ENCODE data around the gene SIT1.

SIT1 gene, protein sequence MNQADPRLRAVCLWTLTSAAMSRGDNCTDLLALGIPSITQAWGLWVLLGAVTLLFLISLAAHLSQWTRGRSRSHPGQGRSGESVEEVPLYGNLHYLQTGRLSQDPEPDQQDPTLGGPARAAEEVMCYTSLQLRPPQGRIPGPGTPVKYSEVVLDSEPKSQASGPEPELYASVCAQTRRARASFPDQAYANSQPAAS

DNA sequence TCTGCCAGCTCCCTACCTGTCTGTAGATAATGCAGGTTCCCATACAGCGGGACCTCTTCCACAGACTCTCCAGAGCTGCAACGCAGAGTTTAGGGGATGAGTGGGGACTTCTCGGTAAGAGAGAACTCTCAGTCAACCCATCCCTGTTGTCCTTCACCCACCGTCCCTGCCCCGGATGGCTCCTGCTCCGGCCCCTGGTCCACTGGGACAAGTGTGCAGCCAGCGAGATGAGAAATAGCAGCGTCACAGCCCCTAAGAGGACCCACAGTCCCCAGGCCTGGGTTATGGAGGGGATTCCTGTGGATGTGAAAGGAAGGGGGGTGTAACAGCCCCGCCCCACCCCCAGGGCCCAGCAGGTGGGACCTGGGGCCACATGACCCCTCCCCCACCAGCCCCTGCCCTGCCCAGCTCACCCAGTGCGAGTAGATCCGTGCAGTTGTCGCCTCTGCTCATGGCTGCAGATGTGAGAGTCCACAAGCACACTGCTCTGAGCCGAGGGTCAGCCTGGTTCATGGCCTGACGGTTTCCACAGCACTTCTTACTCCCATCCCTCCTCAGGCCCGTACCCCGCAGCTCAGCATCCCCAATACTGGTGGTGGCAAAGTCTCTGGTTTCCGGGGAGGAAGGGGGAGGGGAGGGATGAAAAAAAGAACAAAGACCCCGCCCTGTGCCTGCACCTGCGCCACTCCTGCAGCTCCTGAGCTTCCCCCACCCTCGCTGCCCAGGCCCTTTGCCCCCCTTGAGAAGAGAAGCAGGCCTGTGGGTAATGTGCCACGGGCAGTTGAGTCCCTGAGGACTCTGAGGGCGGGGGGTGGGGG, at the start of gene SIT1:
Gene SIT1, minus strand, starts transcription at position 591 of the 818 bp plus-strand sequence. Its CDS starts 78 bp downstream, at position 513.
- DNase-seq = peak; percentile 29

DNA sequence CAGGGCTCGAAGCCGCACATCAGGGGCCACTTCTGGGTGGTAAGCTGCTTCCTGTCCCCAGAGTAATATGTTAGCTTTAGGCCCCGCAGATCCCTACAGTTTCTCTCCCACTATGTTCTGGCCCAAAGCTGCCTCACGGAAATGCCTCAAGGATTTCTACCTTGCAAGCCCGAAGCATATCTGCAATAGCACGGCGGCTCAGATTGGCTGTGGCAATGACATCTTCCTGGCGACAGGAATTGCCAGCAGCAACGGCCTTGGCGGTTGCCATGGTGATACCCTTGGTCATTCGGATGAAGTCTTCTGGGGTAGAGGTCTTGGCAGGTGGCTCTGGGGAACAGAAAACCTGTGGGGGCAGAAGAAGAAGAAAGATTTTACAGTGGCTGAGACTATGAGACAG, 49.3 kb upstream of the SIT1 start:
- no peak for DNase-seq

DNA sequence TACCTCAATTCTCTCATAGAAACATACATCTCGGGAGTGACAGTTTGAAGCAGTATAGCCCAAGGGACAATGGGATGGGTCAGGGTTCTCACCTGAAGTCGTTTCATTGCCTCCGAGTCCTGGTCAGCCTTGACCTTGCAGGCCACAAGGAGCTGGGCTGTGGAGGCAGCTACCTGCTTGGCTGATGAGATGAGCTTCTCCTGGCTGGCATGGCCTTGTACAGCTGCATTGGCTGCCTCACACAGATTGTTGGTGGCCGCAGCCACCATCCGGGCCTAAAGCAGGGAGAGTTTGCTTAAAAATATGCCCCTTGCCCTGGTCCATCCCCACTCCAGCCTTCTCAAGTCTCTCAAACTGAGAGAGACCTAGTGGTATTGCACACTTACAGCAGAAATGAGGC, 47.5 kb upstream of the SIT1 start:
- no peak for DNase-seq

DNA sequence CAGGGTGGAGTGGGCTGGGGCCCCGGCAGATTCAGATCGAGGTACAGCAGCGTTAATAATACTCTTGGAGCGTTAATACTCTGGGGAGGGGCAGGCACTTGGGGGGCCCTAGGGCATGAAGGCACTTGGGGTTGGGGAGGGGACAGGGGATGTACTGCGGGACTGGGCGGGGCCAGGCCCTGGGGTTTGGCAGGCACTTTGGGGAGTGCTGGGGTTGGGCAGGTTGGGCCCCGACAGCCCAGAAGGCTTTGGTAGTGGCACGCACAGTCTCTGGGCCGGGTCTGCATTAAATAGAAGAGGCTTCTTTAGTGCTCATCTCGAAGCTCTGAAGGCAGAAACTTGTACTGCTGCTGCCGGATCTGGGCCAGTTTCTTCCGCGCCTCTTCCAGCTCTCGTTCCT, 46.8 kb upstream of the SIT1 start:
- no peak for DNase-seq

DNA sequence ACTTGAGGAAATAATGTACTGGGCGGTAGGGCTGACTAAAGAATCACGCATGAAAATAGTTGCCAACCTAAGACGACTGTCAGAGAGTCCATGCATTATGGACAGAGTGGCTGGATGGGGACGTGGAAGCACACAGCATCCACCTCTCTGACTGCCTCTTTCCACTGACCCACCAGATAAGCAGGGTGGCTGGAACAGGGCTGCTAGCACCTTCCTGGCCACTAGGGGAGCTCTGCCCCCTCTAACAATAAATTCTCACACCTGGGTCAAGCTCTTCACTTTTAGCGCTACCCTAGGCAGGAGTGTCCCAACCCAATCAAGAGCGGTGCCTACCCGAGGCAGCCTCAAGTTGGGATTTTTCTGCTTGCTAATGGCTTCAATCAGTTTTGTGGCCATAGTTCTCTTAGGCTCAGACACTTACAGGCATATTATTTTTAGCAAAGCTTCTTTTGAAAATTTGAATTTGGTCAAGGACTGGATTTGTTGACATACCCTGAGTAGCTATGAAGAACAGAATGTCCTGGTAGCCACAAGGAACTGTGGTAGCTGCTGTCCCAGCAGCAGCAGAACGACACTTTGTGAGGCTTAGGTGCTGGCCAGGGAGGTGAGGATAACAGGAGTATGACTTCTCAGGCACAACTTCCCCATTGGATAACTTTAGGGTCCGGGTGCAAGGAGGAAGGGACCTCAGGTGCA, 45.9 kb upstream of the SIT1 start:
- DNase-seq = no peak

DNA sequence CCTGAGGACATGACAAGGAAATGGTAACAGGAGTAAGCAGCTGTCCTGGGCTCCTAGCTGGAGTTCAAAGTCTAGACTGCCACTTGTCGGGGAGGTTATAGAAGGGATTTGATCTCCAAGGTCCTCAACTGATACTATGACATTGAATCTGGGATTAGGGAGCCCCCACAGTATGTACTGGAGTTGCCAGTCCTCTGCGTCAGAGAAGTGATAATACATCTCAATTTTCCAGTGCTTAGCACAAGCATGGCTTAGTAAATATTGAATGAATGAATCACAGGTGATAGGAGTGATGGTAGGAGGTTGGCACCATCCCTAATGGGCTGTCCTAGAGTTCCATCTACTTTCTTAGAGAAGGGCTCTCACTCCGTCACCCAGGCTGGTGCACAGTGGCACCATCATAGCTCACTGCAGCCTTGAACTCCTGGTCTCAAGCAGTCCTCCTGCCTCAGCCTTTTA, 45.2 kb upstream of the SIT1 start:
- DNase-seq = no peak

DNA sequence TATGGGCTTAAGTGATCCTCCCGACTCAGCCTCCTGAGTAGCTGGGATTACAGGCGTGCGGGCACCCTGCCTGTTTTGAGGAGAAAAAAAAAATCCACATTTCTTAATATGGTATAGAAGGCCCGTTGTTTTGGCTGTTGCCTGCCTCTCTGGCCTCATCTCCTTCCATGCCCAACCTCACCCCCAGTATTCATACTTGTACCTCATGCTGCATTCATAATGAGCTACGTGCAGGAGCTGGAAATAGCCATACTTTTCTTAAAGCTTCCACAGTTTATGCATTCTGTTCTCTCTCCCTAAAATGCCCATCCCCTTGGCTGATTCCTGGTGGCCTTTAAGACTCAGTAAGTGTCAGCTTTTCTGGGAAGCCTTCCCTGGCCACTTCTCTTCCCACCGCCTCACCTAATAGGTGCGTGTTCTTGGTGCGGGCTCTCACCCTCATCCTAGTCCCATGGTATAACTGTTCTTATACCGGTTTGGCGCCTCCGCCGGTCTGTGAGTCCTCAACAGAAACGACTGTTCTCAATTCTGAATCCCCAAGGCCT, 41.1 kb upstream of the SIT1 start:
- DNase-seq = no peak

DNA sequence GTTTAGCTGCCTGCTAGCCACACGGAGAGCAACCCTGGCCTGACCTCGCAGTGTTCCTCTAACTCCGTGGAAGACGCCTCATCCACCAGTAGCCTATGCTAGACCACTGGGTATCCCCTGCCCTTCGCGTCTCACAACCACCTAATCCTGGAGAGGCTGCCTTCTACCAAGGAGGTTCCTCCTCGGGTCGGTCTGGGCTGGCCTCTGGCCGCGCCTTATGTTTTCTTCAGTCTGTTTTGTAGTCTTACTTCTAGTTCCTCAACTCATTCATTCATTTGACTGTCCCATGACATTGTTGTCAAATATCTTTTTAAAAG, 40.6 kb upstream of the SIT1 start:
- DNase-seq = no peak

DNA sequence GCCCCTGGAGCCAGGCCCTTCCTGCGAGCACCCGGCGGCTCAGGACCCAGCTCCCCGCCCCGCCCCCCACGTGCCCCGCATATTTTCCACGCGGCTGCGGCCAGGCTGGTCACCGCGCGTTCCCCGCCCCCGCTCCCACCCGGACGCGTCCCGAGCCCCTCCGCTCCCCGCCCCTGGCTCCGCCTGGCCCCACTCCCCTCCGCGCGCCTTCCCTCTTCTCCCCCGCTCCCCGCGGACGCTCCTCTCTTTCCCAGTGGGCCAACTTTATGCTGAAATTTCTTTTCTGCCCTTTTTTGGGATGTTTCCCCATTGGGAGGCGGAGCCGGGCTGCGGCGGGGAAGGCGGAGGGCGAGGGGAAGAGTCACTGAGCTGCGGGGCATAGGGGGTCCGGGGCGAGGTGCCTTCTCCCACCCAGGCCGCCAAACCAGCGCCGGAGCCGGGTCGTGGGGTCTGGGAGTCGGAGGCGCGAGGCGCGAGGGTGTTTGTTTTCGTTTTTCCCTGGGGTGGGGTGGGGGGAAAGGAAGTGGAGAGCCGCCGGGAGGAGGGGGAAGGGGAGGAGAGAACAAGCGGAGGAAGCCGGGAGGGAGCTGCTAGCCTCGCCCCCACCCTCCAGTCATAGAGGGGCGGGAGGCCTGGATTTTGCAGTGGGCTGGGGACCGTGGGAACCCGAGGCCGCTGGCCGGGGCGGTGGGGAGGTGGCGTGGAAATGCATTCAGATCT, 40.0 kb upstream of the SIT1 start:
- peak; percentile 88 for DNase-seq

DNA sequence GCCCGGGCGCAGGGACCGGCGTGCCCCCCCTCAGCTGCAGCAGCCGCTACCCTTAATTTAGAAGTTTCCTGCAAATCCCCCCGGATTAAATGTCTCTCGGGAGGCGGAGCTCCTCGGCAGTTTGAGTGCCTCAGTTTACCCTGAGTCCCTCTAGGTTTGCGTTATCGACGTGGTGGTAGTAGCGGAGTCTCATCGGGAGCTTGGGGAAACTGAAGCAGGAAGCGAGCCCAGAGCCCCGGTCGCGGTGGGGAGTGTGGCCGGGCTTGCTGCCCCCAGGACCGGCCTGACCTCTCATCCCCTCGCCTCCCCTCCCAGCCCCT, 39.5 kb upstream of the SIT1 start:
- DNase-seq = no peak

DNA sequence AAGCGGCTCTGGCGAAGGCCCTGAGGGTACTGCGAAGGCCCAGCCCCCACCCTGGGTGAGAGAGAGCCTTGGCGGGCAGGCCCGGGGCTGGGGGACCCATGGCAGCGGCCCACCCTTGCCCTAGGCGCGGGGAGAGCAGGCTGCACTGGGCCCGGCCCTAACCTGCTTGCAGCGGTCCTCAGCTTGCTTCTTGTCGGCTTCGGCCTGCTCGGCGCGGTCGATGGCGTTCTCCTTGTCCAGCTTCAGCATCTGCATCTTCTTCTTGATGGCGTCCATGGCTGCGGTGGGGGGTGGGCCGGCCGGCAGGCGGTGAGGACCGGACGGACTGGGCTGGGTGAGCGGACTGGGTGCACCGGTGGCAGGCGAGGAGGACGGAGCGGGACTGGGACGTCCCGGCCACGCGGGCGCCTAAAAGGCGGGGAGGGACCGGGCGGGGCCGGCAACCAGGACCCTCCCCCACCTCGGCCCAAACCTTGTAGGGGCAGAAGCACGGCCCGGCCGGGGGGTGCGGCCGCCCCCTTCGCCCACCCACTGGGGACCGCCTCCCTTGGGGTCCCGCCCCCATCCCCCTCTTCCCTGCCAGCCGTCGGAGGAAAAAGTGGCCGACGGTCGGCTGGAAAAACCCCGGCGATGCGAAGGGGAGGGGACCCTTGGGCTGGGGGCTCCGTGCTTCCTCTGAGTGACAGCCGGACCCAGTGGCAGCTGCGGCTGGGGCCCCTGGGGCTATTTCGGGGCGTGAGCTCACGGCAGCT, 39.0 kb upstream of the SIT1 start, which contains the start of gene TPM2:
Gene TPM2, minus strand, starts transcription at position 384 of the 752 bp plus-strand sequence. Its CDS starts 108 bp downstream, at position 276.
- DNase-seq = peak; percentile 86

DNA sequence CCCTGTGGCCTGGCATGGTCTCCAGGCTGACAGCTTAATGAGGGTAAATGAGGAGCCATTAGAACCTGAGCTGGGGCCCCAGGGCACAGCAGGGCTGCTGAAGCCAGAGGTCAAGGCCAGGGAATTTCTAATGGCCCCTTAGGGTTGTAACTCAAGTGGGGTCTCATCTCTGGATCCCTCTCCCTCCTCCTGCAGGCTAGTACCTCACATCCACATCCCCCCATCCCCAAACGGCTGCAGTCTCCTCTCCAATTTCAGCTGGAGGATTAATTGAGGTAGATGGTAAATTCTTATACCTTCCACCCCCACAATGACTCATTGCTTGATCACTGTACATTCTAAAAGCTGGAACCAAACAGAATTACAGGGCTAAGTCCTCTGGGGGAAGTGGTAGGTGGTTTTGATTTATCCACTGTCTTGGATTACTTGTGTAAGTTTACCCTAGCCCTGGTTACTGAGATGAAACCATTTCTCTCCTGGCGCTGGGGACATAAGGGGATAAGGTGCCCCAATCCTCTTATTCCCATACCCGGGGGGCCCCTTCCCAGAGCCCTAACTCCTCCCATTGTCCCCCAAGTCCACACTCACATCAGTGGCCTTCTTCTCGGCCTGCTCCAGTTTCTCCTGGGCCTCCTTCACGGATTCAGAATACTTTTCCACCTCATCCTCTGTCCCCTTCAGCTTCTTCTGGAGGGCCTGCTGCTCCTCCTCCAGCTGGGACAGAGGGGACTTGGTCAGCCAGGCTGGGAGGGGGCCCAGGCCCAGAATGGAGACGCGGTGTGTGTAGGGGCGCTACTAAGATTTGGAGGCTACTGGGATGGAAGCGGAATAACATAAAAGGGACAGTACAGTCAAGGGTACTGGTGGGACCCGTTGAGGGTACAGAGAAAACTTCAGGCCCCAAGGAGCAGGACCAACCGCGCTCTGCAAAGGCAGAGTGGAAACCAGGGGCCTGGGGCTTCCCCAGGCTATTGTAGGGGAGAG, 38.1 kb upstream of the SIT1 start:
- no peak for DNase-seq

DNA sequence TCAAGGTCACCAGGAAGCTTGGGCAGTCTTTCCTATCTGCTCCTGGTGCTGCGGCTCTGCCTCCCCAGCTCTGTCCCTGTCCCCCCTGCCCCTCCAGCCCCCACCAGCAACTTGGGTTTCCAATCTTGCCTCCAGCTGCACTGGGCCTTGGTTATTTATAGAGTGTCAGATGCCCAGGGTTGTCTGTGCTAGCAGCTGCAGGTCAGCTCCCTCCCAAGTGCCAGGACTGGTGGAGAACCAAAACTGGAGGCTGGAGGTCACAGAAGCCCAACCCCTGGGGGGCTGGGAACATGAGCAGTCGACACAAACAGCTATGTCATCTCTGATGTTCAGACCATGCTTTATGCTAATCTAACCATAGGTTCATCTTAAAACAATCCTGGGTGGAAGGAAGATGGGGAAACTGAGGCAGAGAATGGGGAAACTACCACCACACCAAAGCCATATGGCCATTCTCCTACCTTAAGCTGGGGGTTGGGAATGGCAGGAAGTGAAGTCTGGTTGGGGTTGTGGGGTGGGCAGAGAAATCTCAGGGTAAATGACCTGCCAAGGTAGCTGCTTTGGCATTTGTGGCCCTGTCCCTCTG, 37.3 kb upstream of the SIT1 start:
- DNase-seq = no peak

DNA sequence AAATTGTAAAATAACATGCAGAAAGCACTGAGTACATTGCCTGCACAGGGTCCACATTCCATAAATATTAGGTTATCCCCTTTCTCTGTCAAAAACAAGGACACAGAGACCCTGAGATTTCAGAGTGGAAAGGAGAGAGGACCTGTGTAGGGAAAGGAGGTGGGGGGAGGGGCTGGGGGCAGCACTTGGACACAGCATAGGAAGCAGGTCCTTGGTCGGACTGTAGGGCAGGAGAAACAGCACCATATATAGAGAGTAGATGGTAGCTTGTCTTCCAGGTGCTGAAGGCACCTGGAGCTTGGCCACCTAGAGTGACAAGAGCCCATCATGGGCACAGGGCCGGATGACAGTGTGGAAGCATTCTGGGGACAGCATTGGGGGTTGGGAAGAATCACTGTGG, 36.6 kb upstream of the SIT1 start:
- DNase-seq = no peak

DNA sequence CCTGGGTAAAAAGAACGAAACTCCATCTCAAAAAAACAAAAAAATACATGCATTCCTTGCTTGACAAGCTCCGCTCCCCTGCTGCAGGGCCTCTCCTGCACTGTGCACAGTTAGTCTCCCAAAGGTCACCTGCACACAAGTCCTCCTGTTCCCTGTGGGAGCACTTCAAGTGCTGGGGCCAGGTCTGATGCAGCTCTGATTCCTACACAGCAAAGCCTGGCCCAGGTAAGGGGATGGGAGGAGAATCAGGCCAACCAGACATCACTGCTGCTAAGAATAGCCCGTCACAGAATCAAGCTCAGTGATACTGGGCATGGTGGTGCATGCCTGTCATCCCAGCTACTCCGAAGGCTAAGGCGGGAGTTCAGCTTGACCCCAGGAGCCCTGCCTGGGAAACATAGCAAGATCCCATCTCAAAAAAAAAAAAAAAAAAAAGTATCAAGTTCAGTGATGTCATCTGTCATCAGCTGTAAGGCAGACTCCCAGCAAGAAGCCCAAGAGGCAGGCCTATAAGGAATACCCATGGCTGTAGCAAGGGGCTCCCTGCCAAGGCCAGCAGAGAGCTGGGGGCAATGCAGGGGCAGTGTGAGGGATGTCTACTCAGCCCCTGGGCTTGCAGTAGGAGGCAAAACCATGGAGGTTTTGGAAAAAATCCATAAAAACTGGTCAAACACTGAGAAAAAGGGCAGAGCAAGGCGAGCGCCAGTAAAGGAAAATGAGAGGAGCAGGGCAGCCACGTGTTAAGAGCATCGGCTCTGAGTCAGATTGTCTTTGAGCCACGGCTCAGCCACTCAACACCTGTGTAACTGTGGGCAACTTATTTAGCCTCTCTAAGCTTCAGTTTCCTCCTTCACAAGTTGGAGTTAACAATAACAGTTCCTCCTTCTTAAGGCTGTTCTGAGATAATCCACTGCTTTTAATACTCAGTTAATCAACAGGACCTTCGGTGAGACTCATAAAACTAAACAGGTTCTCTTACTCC, 35.8 kb upstream of the SIT1 start:
- no peak for DNase-seq

DNA sequence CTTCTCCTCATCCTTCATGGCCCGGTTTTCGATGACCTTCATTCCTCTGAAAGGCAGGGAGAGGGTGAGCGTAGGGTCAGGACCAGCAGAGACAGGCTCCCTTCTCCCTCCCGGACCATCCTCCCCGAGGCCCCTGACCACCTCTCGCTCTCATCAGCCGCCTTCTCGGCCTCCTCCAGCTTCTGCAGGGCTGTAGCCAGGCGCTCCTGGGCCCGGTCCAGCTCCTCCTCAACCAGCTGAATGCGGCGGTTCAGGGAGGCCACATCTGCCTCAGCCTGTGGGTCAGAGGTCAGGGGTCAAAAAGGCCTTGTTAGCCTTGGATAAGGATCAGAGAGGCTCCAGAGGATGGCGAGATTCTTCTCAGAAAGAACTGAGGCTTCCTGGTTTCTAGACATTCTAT, 34.8 kb upstream of the SIT1 start:
- DNase-seq = no peak

DNA sequence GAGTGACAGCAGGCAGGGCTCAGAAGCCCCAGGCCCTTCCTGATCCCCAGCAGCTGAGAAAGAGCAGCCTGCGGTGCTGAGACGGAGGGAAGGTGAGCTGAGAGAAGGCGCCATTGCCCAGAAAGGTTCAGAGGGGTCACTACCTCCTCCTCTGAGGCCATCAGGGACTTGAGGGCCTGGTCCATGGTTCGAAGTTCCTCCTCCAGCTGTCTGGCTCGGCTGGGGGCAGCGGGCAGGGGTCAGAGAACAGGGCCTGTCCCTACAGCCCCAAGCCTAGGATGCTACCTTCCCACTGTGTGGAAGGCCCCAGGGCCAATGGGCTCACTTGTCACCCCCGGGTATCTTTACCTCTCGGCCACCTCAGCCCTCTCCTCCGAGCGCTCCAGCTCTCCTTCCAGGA, 34.2 kb upstream of the SIT1 start:
- DNase-seq = no peak

DNA sequence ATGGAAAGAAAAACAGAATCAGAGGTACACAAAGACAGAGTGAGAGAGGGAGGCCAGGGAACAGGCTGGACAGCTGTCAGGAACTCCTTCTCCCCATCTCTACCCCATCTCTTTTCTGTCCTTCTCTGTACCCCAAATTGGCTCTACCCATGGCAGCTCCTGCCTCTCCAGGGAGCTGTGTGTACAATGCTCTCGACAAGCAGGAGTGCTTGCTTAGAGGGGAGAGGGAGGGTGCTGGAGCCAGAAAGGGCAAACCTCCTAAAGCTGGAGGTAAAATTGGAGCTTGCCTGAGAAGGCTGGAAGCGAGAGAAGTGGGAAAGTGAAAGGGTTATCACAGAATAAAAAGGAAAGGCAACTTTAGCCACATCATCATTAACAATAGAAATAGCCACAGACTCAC, 32.6 kb upstream of the SIT1 start:
- no peak for DNase-seq

DNA sequence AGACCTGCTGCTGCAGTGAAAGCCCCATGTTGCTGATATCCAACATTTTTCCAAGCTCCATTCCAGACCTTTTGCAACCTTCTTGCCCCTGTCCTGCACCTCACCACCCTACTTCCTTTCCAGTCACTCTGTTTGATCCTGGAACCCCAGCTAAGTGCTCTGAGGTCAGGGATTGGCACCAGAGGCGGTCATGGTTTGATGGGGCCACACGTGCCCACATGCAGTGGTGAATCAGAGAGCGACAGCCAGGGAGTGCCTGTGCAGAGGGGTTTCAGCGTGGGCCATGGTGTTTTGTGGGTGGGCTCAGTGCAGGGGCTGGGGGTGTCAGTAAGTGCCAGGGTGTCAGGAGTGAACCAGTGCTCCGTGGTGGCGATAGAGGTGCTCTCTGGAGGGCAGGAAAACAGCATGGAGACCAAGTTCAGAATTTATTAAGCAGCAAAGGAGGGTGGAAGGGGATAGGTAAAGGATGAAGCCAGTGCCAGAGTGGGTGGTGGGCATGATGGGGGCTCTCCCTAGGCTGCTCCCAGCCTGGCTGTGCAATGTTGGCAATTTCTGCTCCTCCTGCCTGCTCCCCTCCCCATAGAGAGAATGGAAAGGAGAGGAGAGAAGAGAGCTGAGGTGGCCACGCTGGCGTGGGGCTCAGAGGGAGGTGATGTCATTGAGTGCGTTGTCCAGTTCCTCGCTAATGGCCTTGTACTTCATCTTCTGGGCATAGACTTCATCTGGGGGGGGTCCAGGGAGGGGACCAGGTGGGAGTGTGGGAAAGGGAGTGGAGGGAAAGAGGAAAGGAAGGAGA, 32.0 kb upstream of the SIT1 start:
- DNase-seq = no peak

Measured in right forelimb (tissue), 1 donor.